ENCODE results near the gene NAGPA. TPM values are rescaled to one million over a fixed set of nuclear protein-coding genes. Genes with fewer than 3 reads are reported as not detected.

The NAGPA gene
- total RNA-seq, 1 experiment from 2014 or later, result 13.1 TPM

DNA sequence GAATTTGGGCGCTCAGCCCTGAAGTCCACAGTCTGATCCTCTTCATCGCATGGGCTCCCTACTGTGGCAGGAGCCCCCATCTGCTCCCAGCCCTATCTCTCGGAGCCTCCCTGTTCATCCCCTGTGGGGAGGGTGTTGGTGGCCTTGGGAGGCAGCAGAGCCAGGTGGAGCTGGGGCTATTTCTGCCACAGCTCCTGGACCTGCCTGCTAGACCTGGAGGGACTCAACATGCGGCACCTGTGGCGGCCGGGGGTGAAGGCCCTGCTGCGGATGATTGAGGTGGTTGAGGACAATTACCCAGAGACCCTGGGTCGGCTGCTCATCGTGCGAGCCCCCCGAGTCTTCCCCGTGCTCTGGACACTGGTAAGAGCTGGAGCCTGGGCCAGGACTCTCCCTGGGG lies 30.5 kb downstream of the NAGPA start:
- DNase-seq (ENCODE audit: low read depth), result no peak

DNA sequence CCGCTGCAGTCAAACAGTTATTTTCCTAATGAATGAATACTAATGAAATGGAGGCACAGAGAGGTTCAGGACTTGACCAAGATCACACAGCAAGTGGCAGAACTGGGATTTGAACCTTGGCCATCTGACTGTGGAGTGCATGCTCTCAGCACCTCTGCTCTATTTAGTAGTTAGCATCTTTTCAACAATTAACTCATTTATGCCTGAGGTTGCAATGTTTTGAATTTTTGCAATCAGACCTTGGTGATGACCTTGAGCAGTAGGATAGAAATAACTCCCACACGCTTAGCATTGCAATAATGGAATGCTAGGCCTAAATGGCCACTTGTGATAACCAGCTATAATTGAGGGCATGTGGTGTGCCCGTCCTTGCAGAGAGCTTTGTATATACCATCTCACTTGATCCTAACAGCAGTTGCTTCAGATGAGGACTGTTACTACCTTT lies 31.0 kb downstream of the NAGPA start:
- no peak for DNase-seq (ENCODE audit: low read depth)

DNA sequence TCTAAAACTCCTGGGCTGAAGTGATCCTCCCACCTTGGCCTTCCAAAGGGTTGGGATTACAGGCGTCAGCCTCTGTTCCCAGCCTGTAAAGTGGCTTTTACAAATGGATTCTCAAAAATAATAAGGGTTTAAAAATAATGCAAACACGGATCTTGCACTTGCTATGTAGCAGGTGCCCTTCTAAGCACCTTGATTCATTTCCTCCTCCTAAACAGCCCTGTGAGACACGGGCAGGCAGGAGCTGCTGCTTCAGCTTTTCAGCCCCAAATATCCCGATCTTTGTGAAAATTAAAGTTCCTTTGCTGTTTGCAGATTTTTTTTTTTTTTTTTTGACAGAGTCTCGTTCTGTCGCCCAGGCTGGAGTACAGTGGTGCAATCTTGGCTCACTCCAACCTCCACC lies 31.7 kb downstream of the NAGPA start:
- DNase-seq (ENCODE audit: low read depth), result no peak

DNA sequence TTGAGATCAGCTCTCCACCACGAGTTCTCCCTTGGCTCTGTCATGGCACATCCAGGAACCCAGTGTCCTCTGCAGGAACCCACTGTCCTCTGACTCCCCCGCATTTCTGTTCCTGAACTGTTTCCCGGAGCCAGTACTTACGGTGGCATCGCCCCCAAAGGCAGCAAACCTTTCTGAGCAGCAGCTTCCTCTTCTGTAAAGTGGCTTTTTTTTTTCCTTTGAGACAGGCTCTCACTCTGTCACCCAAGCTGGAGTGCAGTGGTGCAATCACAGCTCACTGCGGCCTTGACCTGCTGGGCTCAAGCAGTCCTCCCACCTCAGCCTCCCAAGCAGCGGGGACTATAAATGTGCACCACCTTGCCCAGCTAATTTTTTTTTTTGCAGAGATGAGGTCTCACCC lies 32.2 kb downstream of the NAGPA start:
- DNase-seq (ENCODE audit: low read depth), result no peak

DNA sequence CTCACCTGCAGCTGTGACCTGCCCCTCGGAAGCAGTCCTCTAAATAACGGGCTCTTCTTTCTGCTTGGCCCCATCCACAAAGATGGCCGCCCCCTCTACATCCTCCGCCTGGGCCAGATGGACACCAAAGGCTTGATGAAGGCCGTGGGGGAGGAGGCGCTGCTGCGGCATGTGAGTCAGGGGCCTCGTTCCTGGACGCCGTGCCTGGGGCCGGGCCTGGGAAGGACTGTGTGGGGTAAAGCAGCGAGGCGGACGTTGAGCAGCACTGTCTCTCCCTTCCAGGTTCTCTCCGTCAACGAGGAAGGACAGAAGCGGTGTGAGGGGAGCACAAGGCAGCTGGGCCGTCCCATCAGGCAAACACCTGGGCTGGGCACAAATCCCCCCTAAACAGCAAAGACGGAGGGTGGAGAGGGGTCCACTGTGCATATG lies 33.1 kb downstream of the NAGPA start:
- no peak for DNase-seq (ENCODE audit: low read depth)

DNA sequence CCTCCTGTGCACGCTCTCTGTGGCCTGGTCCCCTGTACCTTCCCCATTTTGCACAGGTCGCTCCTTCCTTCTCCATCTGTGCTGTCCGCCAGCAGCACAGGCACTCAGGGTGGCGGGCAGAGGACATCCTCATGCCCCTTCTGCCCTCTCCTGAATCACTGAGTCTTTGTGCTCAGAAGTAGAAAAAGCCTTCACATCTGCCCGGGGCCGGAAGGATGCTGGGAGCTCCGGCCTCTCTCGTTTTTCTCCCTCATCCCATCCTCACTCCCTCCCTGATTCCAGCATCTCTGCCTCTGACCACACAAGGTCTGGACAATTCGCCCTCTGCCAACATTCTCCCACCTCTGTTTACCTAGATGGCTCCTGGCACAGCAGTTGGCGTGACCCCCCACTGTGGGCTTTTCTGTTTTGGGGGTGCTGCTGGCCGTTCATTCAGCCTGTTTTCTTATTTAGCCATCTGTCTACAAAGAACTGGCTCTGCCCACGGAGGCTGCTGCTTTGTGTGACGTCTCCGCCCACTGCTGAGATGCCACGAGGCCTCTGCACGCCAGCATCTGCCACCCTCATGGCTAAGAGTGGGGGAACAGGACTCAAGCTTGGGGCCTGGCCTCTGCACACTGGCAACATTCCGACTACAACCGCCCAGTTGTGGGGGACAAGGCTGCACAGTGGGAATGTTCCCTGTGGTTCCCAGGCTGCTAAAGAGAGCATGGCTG lies 38.9 kb downstream of the NAGPA start:
- DNase-seq (ENCODE audit: low read depth), result no peak

DNA sequence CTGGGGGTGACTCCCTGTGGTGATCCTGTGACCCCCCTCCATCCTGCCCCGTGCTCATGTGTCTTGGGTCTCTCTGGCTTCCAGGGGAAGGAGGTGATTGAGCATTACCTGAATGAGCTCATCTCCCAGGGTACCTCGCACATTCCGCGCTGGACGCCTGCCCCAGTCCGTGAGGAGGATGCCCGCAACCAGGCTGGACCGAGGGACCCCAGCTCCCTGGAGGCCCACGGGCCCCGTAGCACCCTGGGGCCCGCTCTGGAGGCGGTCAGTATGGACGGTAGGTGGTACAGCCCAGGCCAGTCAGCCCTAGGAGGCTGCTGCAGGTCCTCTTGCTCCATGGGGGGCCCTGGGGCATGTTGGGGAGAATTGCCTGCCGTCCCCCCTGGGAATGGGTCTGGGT lies 42.0 kb downstream of the NAGPA start:
- no peak for DNase-seq (ENCODE audit: low read depth)

DNA sequence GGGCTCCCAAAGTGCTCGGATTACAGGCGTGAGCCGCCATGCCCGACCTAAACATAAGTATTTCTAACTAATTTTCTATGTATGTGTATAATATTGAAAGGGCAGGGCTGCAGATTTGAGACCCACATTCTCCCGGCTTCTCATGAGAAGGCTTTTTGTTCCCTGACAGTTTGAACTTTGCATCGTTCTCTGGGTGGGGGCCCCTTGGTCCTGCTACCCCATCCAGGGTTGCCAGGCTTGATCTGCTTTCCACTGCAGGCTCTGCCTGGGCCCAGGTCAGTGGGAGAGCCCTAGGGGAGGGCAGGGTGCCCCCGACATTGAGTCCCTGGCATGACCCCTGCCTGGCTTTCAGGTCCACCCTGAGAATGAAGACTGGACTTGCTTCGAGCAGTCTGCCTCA lies 43.3 kb downstream of the NAGPA start:
- DNase-seq (ENCODE audit: low read depth), result no peak

DNA sequence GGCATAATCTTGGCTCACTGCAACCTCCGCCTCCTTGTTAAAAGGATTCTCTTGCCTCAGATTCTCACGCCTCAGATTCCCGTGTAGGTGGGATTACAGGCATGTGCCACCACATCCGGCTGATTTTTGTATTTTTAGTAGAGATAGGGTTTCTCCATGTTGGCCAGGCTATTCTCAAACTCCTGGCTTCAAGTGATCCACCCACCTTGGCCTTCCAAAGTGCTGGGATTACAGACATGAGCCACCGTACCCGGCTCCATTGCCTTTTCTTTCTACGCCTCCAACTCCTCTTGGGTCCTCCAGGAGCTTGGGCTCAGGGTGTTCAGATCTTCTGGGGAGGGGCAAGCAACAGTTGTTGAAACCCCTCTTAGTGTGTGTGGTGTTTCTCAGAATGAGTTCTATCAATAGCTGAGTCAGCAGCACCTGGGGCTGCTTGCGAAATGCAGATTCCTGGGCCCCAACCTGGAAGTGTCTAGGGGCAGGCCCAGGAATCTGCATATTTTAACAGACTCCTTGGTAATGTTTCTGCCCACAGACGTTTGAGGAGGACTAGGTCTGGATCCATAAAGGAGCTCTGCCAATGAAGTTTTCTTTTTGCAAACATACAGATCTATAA lies 44.2 kb downstream of the NAGPA start:
- no peak for DNase-seq (ENCODE audit: low read depth)

DNA sequence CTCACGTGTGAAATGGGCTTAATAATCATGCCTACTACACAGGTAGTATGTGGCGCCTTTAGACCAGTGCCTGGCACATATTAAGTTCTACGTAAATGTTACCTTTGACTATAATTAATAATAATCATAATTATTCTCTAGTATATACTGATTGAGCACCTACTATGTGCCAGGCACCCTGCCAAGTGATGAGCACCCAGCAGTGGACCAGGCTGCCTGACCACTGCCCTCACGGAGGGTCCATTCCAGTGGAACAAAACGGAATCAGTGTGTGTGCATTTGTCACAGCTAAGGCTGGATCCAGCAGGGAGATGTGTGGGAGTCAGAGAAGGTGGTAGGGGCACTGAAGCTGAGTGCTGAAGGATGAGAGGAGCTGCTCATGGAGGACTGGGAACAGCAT lies 45.1 kb downstream of the NAGPA start:
- DNase-seq (ENCODE audit: low read depth), result no peak

DNA sequence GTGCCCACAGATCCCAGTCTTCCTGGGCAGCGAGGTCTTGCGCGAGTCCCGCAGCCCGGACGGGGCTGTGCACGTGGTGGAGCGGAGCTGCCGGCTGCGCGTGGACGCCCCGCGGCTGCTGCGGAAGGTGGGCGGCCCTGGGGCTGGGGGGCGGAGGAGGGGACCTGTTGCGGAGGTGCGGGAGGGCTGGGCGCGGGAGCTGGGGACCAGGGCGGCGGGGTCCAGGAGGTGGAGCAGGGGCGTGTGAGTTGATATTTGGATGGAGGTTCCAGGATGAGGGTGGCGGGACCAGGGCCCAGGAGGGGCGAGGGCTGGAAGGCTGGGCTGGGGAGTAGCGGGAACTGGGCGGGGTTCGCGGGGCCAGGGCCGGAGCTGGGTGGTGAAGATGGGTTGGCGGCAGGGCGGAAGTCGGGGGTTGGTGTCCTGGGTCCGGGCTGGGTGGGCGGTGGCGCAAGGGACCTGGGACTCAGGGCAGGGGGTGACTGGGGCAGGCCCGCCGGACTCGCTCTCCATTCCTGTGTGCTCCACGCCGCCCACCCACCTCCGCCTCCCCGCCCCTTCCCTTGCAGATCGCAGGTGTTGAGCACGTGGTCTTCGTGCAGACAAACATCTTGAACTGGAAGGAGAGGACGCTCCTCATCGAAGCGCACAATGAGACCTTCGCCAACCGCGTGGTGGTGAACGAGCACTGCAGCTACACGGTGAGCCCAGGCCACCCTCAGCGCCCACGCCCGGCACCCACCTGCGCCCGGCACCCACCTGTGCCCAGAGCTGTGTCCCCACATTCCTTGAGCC lies 46.0 kb downstream of the NAGPA start:
- no peak for DNase-seq (ENCODE audit: low read depth)

DNA sequence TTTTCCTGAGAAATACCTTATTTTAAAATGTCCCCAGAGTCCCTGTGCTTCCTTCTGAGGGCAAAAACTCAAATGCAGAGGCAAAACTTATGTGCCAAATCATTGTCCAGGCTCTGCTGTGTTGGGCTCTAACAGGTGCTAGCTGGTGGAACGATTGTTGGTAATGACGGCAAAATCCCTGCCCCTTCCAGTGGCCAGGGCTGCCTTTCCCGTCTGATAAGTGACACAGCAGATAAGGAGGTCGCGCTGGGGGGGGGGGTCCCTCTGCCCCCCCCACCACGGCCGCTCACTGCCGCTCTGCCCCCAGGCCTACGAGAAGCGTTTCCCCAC lies 46.5 kb downstream of the NAGPA start:
- no peak for DNase-seq (ENCODE audit: low read depth)

DNA sequence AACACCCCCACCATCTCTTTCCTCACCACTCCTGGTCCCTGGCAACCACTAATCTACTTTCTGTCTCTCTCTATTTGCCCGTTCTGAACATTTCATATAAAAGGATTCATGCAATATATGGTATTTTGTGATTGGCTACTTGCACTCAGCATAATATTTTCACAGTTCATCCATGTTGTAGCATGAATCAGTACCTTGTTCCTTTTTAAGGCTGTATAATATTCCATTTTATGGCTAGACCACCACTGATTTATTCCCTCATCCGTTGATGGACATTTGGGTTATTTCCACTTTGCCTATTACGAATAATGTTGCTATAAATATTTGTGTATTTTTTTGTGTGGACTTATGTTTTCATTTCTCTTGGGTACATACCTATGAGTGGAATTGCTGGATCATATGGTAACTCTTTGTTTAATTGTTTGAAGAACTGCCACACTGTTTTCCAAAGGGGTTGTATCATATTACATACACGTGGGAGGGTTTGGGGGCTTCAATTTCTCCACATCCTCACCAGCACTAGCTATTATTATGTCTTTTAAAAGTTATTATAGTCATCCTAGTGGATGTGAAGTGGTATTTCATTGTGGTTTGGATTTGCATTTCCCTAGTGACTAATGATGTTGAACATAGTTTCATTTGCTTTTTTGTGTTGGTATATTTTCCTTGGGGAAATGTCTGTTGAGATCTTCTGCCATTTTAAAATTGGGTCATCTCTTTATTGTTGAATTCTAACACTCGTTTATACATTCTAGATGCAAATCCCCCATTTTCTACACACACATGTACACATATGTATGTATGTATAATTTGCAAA lies 49.4 kb downstream of the NAGPA start:
- DNase-seq (ENCODE audit: low read depth), result no peak

DNA sequence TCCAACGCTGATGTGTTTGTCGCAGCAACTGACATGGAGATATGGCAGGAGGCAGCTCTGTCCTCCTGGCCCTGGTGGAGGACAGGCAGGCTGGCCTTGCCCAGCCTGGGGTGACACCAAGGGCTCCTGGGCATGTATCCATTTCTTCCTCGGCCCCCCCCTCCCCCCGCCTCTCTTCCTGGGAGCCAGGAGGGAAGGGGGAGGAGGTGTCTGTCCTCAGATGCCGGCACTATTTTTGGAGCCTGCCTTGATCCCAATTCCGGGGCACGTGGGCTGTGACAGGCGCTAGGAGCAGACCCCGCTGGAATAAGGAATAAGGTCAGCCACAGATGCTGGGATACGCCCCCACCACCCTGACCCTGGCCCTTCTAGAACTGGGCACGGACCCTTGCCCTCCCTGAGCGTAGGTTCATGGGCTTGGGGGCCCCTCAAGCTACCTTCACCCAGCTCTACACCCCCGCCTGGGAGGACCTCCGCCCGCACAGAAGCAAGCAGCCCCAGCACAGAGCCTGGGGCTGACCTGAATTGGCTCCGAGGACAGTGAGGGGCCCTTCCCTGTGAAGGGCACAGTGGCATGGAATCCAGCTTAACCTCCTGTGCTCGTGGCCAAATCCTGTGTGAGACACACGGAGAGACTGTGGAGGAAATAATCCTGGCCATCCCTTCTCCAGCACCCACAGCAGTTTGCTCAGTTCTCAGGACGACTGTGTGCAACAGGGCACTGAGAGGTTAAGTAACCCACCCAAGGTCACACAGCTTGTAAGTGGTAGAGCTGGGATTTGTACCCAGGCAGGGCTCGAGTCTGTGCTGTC lies 51.5 kb downstream of the NAGPA start:
- DNase-seq (ENCODE audit: low read depth), result no peak

DNA sequence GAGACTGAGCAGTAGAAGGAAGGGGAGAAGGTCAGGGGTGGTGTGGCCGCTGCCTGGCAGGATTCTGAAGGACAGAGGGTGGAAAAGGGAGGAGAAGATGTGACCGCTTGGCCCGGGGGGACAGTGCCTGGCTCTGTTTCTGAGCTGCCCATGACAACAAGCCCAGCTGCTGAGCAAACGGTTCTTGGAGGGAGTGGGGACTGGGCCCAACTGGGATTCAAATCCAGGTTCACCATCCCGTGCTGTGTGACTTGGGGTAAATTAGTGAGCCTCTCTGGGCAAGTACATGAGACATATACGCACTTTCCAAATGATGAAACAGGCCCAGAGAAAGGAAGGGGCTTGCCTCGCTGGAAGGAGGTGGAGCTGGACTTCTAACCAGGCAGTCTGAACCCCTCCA lies 52.3 kb downstream of the NAGPA start:
- DNase-seq (ENCODE audit: low read depth), result no peak

DNA sequence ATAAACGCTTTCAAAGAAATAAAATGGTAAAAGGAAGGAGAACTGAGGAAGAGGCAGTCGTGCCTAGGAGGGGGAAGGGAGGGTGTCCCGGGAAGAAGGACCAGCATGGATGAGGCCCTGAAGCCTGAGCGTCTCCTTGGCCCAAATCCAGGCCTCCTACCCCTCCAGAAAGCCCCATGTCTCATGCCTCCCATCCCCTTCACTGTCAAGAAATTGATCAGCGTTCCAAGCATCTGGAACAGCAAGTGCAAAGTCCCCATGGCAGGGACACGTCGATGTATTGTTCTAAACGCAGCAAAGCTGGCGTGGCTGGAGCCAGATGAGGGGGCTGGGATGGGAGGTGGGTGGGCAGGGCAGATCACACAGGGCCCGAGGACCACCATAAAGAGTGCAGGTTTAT lies 53.0 kb downstream of the NAGPA start:
- no peak for DNase-seq (ENCODE audit: low read depth)

DNA sequence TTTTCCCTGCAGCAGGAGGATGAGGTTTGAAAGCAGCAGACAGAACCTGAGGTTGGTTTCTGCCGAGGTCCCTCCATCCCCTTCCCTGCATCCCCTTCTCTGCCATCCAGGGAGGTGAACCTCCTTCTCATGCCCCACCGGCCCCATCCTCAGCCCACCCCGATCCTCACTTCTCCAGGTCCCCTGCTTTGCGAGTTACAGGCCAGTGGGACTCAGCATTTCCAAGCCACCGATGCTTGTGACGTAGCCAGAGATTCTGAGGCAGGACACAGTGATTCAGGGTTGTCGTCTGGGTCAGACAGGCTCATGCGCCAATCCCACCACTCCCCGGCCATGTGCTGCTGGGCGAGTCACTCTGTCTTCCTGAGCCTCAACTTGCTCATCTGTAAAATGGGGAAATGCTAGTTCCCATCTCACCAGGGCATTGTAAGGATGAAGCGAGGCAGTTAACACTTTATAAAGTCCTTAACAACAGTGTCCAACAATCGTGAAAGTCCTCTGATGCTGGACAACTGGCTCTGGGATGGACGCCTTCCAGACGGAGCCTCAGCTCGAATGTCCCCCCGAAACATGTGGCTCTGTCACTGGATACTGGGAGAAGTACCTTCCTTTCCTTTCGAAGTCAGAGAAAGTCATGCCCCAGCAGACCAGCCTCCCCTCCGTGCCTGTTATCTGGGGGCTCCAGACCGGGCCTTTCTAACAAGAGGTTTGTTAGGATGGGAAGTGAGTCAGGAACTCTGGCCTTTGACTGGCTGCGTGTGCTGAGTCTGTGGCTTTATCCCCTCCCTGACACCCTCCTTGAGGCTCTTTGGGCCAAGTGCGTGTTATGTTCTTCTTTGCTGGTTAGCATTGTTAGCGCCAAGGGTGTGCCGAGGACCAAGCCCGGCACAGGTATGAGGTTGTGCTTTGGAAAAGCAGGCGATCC lies 53.7 kb downstream of the NAGPA start:
- peak; percentile 16 for DNase-seq (ENCODE audit: low read depth)

DNA sequence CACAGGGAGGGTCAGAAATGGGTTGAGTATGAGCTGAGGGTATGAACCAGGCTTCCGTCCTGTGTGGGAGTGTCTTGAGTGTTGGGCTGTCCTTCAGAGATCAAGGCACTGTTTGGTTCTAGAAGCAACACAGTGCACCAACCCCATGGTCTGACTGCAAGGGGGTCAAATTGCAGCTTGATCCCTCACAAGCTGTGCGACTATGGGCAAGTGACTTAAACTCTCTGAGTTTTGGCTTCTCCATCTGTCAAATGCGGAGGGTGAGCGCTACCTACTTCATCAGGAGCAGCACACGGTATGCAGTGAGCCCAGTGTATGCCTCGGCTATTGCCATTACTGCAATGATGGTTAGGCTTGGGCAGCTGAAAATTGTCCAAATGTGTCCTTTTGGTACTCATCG lies 54.6 kb downstream of the NAGPA start:
- DNase-seq (ENCODE audit: low read depth), result no peak

DNA sequence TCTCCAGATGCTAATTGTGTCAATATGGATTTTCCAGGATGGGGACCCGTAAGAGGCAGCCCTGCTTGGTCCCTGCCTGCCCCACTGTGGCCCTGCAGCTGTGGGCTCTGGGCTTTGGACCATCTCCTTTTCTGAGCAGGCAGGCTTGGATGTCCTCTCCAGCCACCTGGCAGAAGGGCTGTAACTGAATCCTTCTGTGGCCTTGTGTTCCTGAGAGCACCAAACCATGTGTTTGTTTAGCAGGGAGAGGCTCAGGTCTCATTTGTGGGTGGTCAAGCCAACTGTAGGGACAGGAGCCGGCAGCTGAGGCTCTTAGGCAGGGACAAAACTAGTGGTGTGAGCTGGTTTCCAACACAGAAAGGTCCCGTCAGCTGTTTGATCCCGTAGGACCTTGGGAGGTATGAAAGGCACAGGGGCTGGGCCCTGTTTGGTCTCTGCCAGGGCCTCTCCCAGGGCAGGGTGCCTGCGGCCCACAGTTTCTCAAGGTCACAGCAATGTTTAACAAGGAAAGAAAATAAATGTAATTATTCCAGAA lies 57.1 kb downstream of the NAGPA start:
- no peak for DNase-seq (ENCODE audit: low read depth)

DNA sequence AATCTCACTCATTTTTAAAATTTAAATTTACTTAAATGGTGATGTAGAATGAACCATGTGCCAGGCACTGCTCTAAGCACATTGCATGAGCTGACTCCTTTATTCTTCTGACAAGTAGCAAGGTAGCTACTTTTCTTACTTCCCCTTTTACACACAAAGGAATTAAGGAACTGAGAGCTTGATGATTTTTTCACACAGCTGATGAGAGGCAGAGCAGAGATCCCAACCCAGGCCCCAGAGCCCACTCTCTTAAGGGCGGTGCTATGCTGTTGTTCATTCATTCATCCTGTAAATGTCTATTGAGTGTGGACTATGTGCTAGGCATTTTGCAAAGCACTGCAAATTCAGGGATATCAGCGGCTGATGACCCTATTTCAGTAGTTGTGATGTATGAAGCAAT lies 57.7 kb downstream of the NAGPA start:
- DNase-seq (ENCODE audit: low read depth), result no peak

Data from Daoy (cell line).